Loucy (cell line): ENCODE results near the gene RBM17.

Experiments
- EZH2phosphoT487 ChIP-seq: fragments of 200-600 bp; IDR thresholded peaks from 2 replicates; pipeline ENCODE4 v1.6.1; 2018; ENCODE audit warnings: antibody characterized with exemption, mild to moderate bottlenecking, moderate library complexity, borderline replicate concordance
- TF ChIP-seq, protein P1 (sequence below): fragments of 200-600 bp; sonication (generic); conservative IDR thresholded peaks from 2 replicates; pipeline ENCODE4 v1.5.1; 2014; ENCODE audit warnings: mild to moderate bottlenecking, antibody characterized with exemption, low read length

DNA sequence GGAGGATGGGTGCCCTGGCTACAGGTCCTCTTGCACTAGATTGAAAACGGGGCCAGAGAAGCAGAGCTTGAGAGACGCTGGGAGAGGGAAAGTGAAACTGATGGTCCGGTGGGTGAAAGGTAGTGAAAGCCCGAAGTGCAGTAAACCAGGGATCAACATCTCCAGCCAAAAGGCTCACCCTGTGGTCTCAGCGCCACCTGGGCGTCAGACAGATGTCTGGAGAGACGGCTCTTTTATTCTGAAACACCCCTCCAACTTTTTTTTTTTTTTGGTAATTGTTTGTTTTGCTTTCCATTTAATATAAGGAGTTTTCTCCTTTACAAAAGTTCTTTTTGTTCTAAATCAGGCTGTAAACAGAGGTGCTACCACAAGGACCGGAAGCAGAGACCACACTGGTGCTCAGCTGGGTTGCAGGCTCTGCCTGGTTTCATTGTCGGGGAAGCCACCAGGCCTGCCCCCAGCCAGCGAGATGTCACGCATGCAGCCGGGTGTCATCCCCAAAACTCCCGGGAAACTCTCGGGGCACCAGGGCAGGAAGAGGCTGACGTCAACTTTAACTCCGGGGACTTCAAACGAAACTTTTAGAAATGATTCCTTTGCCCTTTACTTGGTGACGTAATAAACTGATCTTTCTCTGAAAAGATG, 37.9 kb upstream of the RBM17 start:
- TF ChIP-seq, protein P1, sequence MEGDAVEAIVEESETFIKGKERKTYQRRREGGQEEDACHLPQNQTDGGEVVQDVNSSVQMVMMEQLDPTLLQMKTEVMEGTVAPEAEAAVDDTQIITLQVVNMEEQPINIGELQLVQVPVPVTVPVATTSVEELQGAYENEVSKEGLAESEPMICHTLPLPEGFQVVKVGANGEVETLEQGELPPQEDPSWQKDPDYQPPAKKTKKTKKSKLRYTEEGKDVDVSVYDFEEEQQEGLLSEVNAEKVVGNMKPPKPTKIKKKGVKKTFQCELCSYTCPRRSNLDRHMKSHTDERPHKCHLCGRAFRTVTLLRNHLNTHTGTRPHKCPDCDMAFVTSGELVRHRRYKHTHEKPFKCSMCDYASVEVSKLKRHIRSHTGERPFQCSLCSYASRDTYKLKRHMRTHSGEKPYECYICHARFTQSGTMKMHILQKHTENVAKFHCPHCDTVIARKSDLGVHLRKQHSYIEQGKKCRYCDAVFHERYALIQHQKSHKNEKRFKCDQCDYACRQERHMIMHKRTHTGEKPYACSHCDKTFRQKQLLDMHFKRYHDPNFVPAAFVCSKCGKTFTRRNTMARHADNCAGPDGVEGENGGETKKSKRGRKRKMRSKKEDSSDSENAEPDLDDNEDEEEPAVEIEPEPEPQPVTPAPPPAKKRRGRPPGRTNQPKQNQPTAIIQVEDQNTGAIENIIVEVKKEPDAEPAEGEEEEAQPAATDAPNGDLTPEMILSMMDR = peak; percentile 55
- no peak for TF ChIP-seq EZH2phosphoT487
